IPS-11a (cell line): ENCODE results near the gene RAMP3.
"Not testable (repeated sequence)": the region's sequence is repeated elsewhere in the genome, so short reads cannot be mapped to it uniquely, and the experiment has no call there.

Experiments
- H3K4me3 ChIP-seq: one replicate; pipeline ENCODE4 v1.5.1; 2013; ENCODE audit warnings: low read depth, low read length, control low read depth

RAMP3 gene

GRCh38 chr7:45190406-45191165 lies 33.0 kb downstream of the RAMP3 start:
- H3K4me3 ChIP-seq, result no peak overlapping the region

- no peak overlapping the region for H3K4me3 ChIP-seq
Observed at GRCh38 chr7:45191396-45191795, 33.8 kb downstream of the RAMP3 start.

- H3K4me3 ChIP-seq, result no peak overlapping the region
Observed at GRCh38 chr7:45192621-45193041, 35.0 kb downstream of the RAMP3 start.

GRCh38 chr7:45193828-45194227 lies 36.2 kb downstream of the RAMP3 start:
- no peak overlapping the region for H3K4me3 ChIP-seq

- no peak overlapping the region for H3K4me3 ChIP-seq
Observed at GRCh38 chr7:45196374-45196773, 38.8 kb downstream of the RAMP3 start.

- H3K4me3 ChIP-seq, result no peak overlapping the region
Observed at GRCh38 chr7:45197461-45197860, 39.9 kb downstream of the RAMP3 start.

- no peak overlapping the region for H3K4me3 ChIP-seq
Observed at GRCh38 chr7:45198986-45199385, 41.4 kb downstream of the RAMP3 start.

GRCh38 chr7:45199506-45199905 lies 41.9 kb downstream of the RAMP3 start:
- no peak overlapping the region for H3K4me3 ChIP-seq

- no peak overlapping the region for H3K4me3 ChIP-seq
Observed at GRCh38 chr7:45202625-45203024, 45.0 kb downstream of the RAMP3 start.

- H3K4me3 ChIP-seq, result no peak overlapping the region
Observed at GRCh38 chr7:45203036-45203435, 45.4 kb downstream of the RAMP3 start.

GRCh38 chr7:45203459-45203858 lies 45.9 kb downstream of the RAMP3 start:
- no peak overlapping the region for H3K4me3 ChIP-seq

- H3K4me3 ChIP-seq, result no peak overlapping the region
Observed at GRCh38 chr7:45203936-45204445, 46.4 kb downstream of the RAMP3 start.

- not testable (repeated sequence) for H3K4me3 ChIP-seq
Observed at GRCh38 chr7:45206266-45206665, 48.7 kb downstream of the RAMP3 start.

- not testable (repeated sequence) for H3K4me3 ChIP-seq
Observed at GRCh38 chr7:45209909-45210308, 52.3 kb downstream of the RAMP3 start.

GRCh38 chr7:45211066-45211465 lies 53.5 kb downstream of the RAMP3 start:
- no peak overlapping the region for H3K4me3 ChIP-seq

- no peak overlapping the region for H3K4me3 ChIP-seq
Observed at GRCh38 chr7:45211958-45212357, 54.4 kb downstream of the RAMP3 start.

GRCh38 chr7:45212606-45213005 lies 55.0 kb downstream of the RAMP3 start:
- H3K4me3 ChIP-seq, result no peak overlapping the region

- no peak overlapping the region for H3K4me3 ChIP-seq
Observed at GRCh38 chr7:45215601-45216062, 58.0 kb downstream of the RAMP3 start.

- H3K4me3 ChIP-seq, result no peak overlapping the region
Observed at GRCh38 chr7:45216181-45216580, 58.6 kb downstream of the RAMP3 start.

GRCh38 chr7:45216622-45217165 lies 59.1 kb downstream of the RAMP3 start:
- H3K4me3 ChIP-seq, result no peak overlapping the region

- no peak overlapping the region for H3K4me3 ChIP-seq
Observed at GRCh38 chr7:45217358-45217757, 59.8 kb downstream of the RAMP3 start.

- H3K4me3 ChIP-seq, result no peak overlapping the region
Observed at GRCh38 chr7:45219130-45219529, 61.5 kb downstream of the RAMP3 start.
